Stimulated activated CD8-positive, alpha-beta memory T cell treated with anti-CD3 and anti-CD28 coated beads, Interleukin-4, amount 100 ng/mL, for 1 hour (primary cell): Measurements from ENCODE around the gene OBP2A.
"Not testable (repeated sequence)": the region's sequence is repeated elsewhere in the genome, so short reads cannot be mapped to it uniquely, and the experiment has no call there.

Experiments
- DNase-seq, 2 donors: peaks; one replicate each; pipeline ENCODE4 v3.0.0-alpha.2; 2020; ENCODE audit warnings: low read depth in 2 of 2, low spot score in 1 of 2

The OBP2A gene

GRCh38 chr9:135526089-135526729, 19.7 kb upstream of the OBP2A start:
- DNase-seq = no peak

GRCh38 chr9:135526730-135527571, 19.0 kb upstream of the OBP2A start:
- no peak for DNase-seq

- not testable (repeated sequence) for DNase-seq
Measured at GRCh38 chr9:135528842-135529435, 17.0 kb upstream of the OBP2A start.

GRCh38 chr9:135530146-135530545, 15.8 kb upstream of the OBP2A start:
- no peak for DNase-seq

- DNase-seq = no peak
Measured at GRCh38 chr9:135531096-135531495, 14.8 kb upstream of the OBP2A start.

- no peak for DNase-seq
Measured at GRCh38 chr9:135533113-135533512, 12.8 kb upstream of the OBP2A start.

GRCh38 chr9:135533674-135534073, 12.3 kb upstream of the OBP2A start:
- no peak for DNase-seq

GRCh38 chr9:135534192-135534711, 11.7 kb upstream of the OBP2A start:
- not testable (repeated sequence) for DNase-seq

GRCh38 chr9:135534826-135535225, 11.1 kb upstream of the OBP2A start:
- not testable (repeated sequence) for DNase-seq

- not testable (repeated sequence) for DNase-seq
Measured at GRCh38 chr9:135535631-135536030, 10.3 kb upstream of the OBP2A start.

- no peak for DNase-seq
Measured at GRCh38 chr9:135536216-135536615, 9.7 kb upstream of the OBP2A start.

- not testable (repeated sequence) for DNase-seq
Measured at GRCh38 chr9:135543262-135543894, 2.5 kb upstream of the OBP2A start.

GRCh38 chr9:135544981-135545635, 818 bp upstream of the OBP2A start:
- no peak for DNase-seq

GRCh38 chr9:135546792-135547617, 1.1 kb downstream of the OBP2A start:
- DNase-seq = not testable (repeated sequence)

- DNase-seq = no peak
Measured at GRCh38 chr9:135547756-135548736, 2.1 kb downstream of the OBP2A start.

- DNase-seq = not testable (repeated sequence)
Measured at GRCh38 chr9:135549478-135550343, 3.8 kb downstream of the OBP2A start.

GRCh38 chr9:135550344-135550918, 4.5 kb downstream of the OBP2A start:
- no peak for DNase-seq
